ENCODE results near the gene SLC35E1. TPM values are rescaled to one million over a fixed set of nuclear protein-coding genes. Genes with fewer than 3 reads are reported as not detected.

Gene SLC35E1
- total and polyA plus RNA-seq, 2 donors from 2014 or later: 19.8 to 47.1 TPM

GRCh38 chr19:16614941-16615340 is 42.7 kb upstream of the SLC35E1 start:
- TF ChIP-seq CTCF (IDR thresholded peaks at IDR 0.05; ENCODE audit: borderline replicate concordance, extremely low read depth, insufficient read depth): no peak

GRCh38 chr19:16613841-16614240 is 41.6 kb upstream of the SLC35E1 start:
- DNase-seq (no peak), FAIRE-seq (no peak)
- Histone ChIP-seq H3K27me3 (ENCODE audit: control insufficient read depth, insufficient read depth, low read length) (no peaks in the 10 kb centered on the region), H3K9me3 (ENCODE audit: control insufficient read depth in 2 of 3, insufficient read depth in 1 of 3, low read length in 3 of 3) (no peaks in the 10 kb centered on the region), H3K27ac (ENCODE audit: low read depth in 2 of 2, low read length in 2 of 2) (no peak overlapping the region), H3K4me3 (ENCODE audit: low read length in 3 of 3) (no peak overlapping the region), H3K9ac (ENCODE audit: low read length in 3 of 3) (no peak overlapping the region), H3K36me3 (ENCODE audit: control insufficient read depth in 2 of 3, insufficient read depth in 3 of 3, low read length in 3 of 3) (no peaks in the 10 kb centered on the region), H3K4me1 (ENCODE audit: control insufficient read depth in 2 of 3, insufficient read depth in 2 of 3, low read depth in 1 of 3, low read length in 3 of 3) (no peaks in the 10 kb centered on the region)
- intact Hi-C loops (cut with DNase I): no loop called here
- TF ChIP-seq CTCF (IDR thresholded peaks at IDR 0.05; ENCODE audit: borderline replicate concordance, extremely low read depth, insufficient read depth): no peak

More at GRCh38 chr19:16614941-16615340, 42.7 kb upstream of the SLC35E1 start:
- FAIRE-seq (no peak), DNase-seq (no peak)
- Histone ChIP-seq H3K9me3 (ENCODE audit: control insufficient read depth in 2 of 3, insufficient read depth in 1 of 3, low read length in 3 of 3) (no peaks in the 10 kb centered on the region), H3K27me3 (ENCODE audit: control insufficient read depth, insufficient read depth, low read length) (no peaks in the 10 kb centered on the region), H3K4me3 (ENCODE audit: low read length in 3 of 3) (no peak overlapping the region), H3K9ac (ENCODE audit: low read length in 3 of 3) (no peak overlapping the region), H3K36me3 (ENCODE audit: control insufficient read depth in 2 of 3, insufficient read depth in 3 of 3, low read length in 3 of 3) (no peaks in the 10 kb centered on the region), H3K4me1 (ENCODE audit: control insufficient read depth in 2 of 3, insufficient read depth in 2 of 3, low read depth in 1 of 3, low read length in 3 of 3) (peaks cover 0 to 4% (median 2%) of the 10 kb centered on the region in 3 donors), H3K27ac (ENCODE audit: low read depth in 2 of 2, low read length in 2 of 2) (no peak overlapping the region)
- intact Hi-C loops (cut with DNase I): no loop called here

GRCh38 chr19:16612636-16613035 is 40.4 kb upstream of the SLC35E1 start:
- H3K4me1 ChIP-seq (ENCODE audit: control insufficient read depth in 2 of 3, insufficient read depth in 2 of 3, low read depth in 1 of 3, low read length in 3 of 3): peaks cover 0 to 7% (median 0%) of the 10 kb centered on the region in 3 donors
- intact Hi-C loops (cut with DNase I): no loop called here
- H3K27ac ChIP-seq (ENCODE audit: low read depth in 2 of 2, low read length in 2 of 2): no peak overlapping the region
- no peak overlapping the region for H3K9ac ChIP-seq (ENCODE audit: low read length in 3 of 3)
- FAIRE-seq: no peak
- no peaks in the 10 kb centered on the region for H3K36me3 ChIP-seq (ENCODE audit: control insufficient read depth in 2 of 3, insufficient read depth in 3 of 3, low read length in 3 of 3)
- H3K4me3 ChIP-seq (ENCODE audit: low read length in 3 of 3): no peak overlapping the region
- no peaks in the 10 kb centered on the region for H3K27me3 ChIP-seq (ENCODE audit: control insufficient read depth, insufficient read depth, low read length)
- no peak for DNase-seq
- TF ChIP-seq CTCF (IDR thresholded peaks at IDR 0.05; ENCODE audit: borderline replicate concordance, extremely low read depth, insufficient read depth): no peak
- no peaks in the 10 kb centered on the region for H3K9me3 ChIP-seq (ENCODE audit: control insufficient read depth in 2 of 3, insufficient read depth in 1 of 3, low read length in 3 of 3)

GRCh38 chr19:16611121-16611520 is 38.9 kb upstream of the SLC35E1 start:
- FAIRE-seq (no peak), DNase-seq (no peak)
- Histone ChIP-seq H3K36me3 (ENCODE audit: control insufficient read depth in 2 of 3, insufficient read depth in 3 of 3, low read length in 3 of 3) (no peaks in the 10 kb centered on the region), H3K9ac (ENCODE audit: low read length in 3 of 3) (no peak overlapping the region), H3K4me3 (ENCODE audit: low read length in 3 of 3) (no peak overlapping the region), H3K9me3 (ENCODE audit: control insufficient read depth in 2 of 3, insufficient read depth in 1 of 3, low read length in 3 of 3) (no peaks in the 10 kb centered on the region), H3K27me3 (ENCODE audit: control insufficient read depth, insufficient read depth, low read length) (no peaks in the 10 kb centered on the region), H3K4me1 (ENCODE audit: control insufficient read depth in 2 of 3, insufficient read depth in 2 of 3, low read depth in 1 of 3, low read length in 3 of 3) (peaks cover 0 to 7% (median 0%) of the 10 kb centered on the region in 3 donors), H3K27ac (ENCODE audit: low read depth in 2 of 2, low read length in 2 of 2) (no peak overlapping the region)
- intact Hi-C loops (cut with DNase I): no loop called here
- TF ChIP-seq CTCF (IDR thresholded peaks at IDR 0.05; ENCODE audit: borderline replicate concordance, extremely low read depth, insufficient read depth): no peak

Data from kidney (tissue), 14 donors.